SH-SY5Y (cell line): ENCODE data around the gene FBH1.

ENCODE experiments used
- GATA2 ChIP-seq: IDR thresholded peaks from 2 replicates; pipeline ENCODE4 v1.6.1; 2011; ENCODE audit warnings: mild to moderate bottlenecking, low read depth, low read length
- GATA3 ChIP-seq: IDR thresholded peaks from 2 replicates; pipeline ENCODE4 v1.6.1; 2011; ENCODE audit warnings: low read depth, mild to moderate bottlenecking, low read length, moderate library complexity

The FBH1 gene

GRCh38 chr10:5956146-5956936 is 66.3 kb downstream of the FBH1 start:
- TF ChIP-seq GATA3 (no peak), GATA2 (no peak)

GRCh38 chr10:5958077-5958476 is 68.0 kb downstream of the FBH1 start:
- no peak for TF ChIP-seq GATA2
- no peak for TF ChIP-seq GATA3

- TF ChIP-seq GATA3 (no peak), GATA2 (no peak)
Measured at GRCh38 chr10:5958675-5959074, 68.6 kb downstream of the FBH1 start.

GRCh38 chr10:5959142-5959541 is 69.1 kb downstream of the FBH1 start:
- TF ChIP-seq GATA2, result no peak
- TF ChIP-seq GATA3, result no peak

GRCh38 chr10:5959581-5960069 is 69.6 kb downstream of the FBH1 start:
- no peak for TF ChIP-seq GATA2
- no peak for TF ChIP-seq GATA3

GRCh38 chr10:5960070-5960972 is 70.3 kb downstream of the FBH1 start:
- no peak for TF ChIP-seq GATA2
- no peak for TF ChIP-seq GATA3

- TF ChIP-seq GATA3 (no peak), GATA2 (no peak)
Measured at GRCh38 chr10:5961405-5962100, 71.5 kb downstream of the FBH1 start.

GRCh38 chr10:5963071-5963470 is 73.0 kb downstream of the FBH1 start:
- TF ChIP-seq GATA3 (no peak), GATA2 (no peak)

GRCh38 chr10:5963591-5963990 is 73.5 kb downstream of the FBH1 start:
- TF ChIP-seq GATA3, result no peak
- no peak for TF ChIP-seq GATA2

- TF ChIP-seq GATA2, result no peak
- no peak for TF ChIP-seq GATA3
Measured at GRCh38 chr10:5964736-5965135, 74.7 kb downstream of the FBH1 start.

GRCh38 chr10:5965266-5965665 is 75.2 kb downstream of the FBH1 start:
- TF ChIP-seq GATA3 (no peak), GATA2 (no peak)

- no peak for TF ChIP-seq GATA3
- no peak for TF ChIP-seq GATA2
Measured at GRCh38 chr10:5968037-5968680, 78.1 kb downstream of the FBH1 start.

GRCh38 chr10:5968681-5969453 is 78.8 kb downstream of the FBH1 start:
- no peak for TF ChIP-seq GATA3
- no peak for TF ChIP-seq GATA2
